Type B pancreatic cell (in vitro differentiated cells): ENCODE measurements around the gene ZBTB33. TPM values are rescaled to one million over a fixed set of nuclear protein-coding genes. Genes with fewer than 3 reads are reported as not detected.

Experiments
- DNase-seq: peaks from one replicate; pipeline ENCODE4 v3.0.0; 2021; ENCODE audit warnings: mixed read lengths; ENCODE audit not compliant: unreplicated experiment; ENCODE audit errors: extremely low spot score
- H3K27ac Mint-ChIP-seq: 2 replicates; pipeline ENCODE4 v1.8.0; 2021; ENCODE audit warnings: mild to moderate bottlenecking, mixed read lengths
- H3K27me3 Mint-ChIP-seq: 2 replicates; pipeline ENCODE4 v1.8.0; 2021; ENCODE audit warnings: mixed read lengths
- H3K36me3 Mint-ChIP-seq: 2 replicates; pipeline ENCODE4 v1.8.0; 2021; ENCODE audit warnings: mixed read lengths
- H3K4me1 Mint-ChIP-seq: one replicate; pipeline ENCODE4 v1.8.0; 2021; ENCODE audit warnings: mixed read lengths; ENCODE audit not compliant: unreplicated experiment
- H3K4me3 Mint-ChIP-seq: 2 replicates; pipeline ENCODE4 v1.8.0; 2021; ENCODE audit warnings: mild to moderate bottlenecking, mixed read lengths
- H3K9me3 Mint-ChIP-seq: 2 replicates; pipeline ENCODE4 v1.8.0; 2021; ENCODE audit warnings: mixed read lengths
- total RNA-seq: library from RNA; stranded (reverse); gene quantifications from 2 replicates; pipeline ENCODE4 v1.2.1, GENCODE V29; 2021; ENCODE audit warnings: low replicate concordance
- TF ChIP-seq, protein P1 (sequence below): fragments of 200-600 bp; sonication (generic); conservative IDR thresholded peaks from 2 replicates; pipeline ENCODE4 v1.5.0; 2021; ENCODE audit warnings: antibody characterized with exemption, mild to moderate bottlenecking

Gene ZBTB33
- total RNA-seq, 1 donor from 2014 or later: 25.7 TPM

- no peak for DNase-seq
- no peak overlapping the region for H3K27ac Mint-ChIP-seq
- H3K36me3 Mint-ChIP-seq: no peaks in the 10 kb centered on the region
- H3K4me1 Mint-ChIP-seq: no peaks in the 10 kb centered on the region
- no peaks in the 10 kb centered on the region for H3K9me3 Mint-ChIP-seq
- H3K27me3 Mint-ChIP-seq: no peaks in the 10 kb centered on the region
- H3K4me3 Mint-ChIP-seq: no peak overlapping the region
- TF ChIP-seq, protein P1, sequence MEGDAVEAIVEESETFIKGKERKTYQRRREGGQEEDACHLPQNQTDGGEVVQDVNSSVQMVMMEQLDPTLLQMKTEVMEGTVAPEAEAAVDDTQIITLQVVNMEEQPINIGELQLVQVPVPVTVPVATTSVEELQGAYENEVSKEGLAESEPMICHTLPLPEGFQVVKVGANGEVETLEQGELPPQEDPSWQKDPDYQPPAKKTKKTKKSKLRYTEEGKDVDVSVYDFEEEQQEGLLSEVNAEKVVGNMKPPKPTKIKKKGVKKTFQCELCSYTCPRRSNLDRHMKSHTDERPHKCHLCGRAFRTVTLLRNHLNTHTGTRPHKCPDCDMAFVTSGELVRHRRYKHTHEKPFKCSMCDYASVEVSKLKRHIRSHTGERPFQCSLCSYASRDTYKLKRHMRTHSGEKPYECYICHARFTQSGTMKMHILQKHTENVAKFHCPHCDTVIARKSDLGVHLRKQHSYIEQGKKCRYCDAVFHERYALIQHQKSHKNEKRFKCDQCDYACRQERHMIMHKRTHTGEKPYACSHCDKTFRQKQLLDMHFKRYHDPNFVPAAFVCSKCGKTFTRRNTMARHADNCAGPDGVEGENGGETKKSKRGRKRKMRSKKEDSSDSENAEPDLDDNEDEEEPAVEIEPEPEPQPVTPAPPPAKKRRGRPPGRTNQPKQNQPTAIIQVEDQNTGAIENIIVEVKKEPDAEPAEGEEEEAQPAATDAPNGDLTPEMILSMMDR: no peak
Measured at GRCh38 chrX:120281021-120281624, 30.5 kb downstream of the ZBTB33 start.

GRCh38 chrX:120281761-120282160 is 31.1 kb downstream of the ZBTB33 start:
- Mint-ChIP-seq H3K27me3 (no peaks in the 10 kb centered on the region), H3K4me3 (no peak overlapping the region), H3K9me3 (no peaks in the 10 kb centered on the region), H3K27ac (no peak overlapping the region), H3K36me3 (no peaks in the 10 kb centered on the region), H3K4me1 (no peaks in the 10 kb centered on the region)
- no peak for DNase-seq
- TF ChIP-seq, protein P1: no peak

DNA sequence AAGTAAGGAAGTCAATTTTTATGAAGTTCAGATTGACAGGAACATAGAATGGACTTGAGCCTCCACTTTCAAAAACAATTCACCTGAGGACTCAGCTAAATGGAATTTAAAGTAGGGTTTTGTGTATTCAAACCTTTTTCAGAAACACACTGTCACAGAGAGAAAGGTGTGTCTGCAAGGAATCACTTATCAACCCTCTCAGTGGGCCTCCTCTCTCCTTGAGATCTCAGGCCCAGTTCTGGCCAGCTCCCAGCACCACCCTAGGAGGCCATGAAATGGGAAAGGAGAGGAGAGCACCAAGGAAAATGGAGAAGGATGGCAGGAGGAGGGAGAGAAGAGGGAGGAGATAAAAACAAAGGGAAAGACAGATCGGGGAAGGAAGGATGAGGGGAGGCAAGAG is 32.1 kb downstream of the ZBTB33 start:
- H3K4me1 Mint-ChIP-seq: no peaks in the 10 kb centered on the region
- TF ChIP-seq, protein P1: no peak
- no peak overlapping the region for H3K4me3 Mint-ChIP-seq
- H3K27ac Mint-ChIP-seq: peak overlapping the region; percentile 82
- no peaks in the 10 kb centered on the region for H3K27me3 Mint-ChIP-seq
- H3K36me3 Mint-ChIP-seq: no peaks in the 10 kb centered on the region
- H3K9me3 Mint-ChIP-seq: no peaks in the 10 kb centered on the region
- no peak for DNase-seq

- no peak overlapping the region for H3K27ac Mint-ChIP-seq
- no peaks in the 10 kb centered on the region for H3K9me3 Mint-ChIP-seq
- H3K36me3 Mint-ChIP-seq: no peaks in the 10 kb centered on the region
- H3K27me3 Mint-ChIP-seq: no peaks in the 10 kb centered on the region
- TF ChIP-seq, protein P1: no peak
- H3K4me3 Mint-ChIP-seq: no peak overlapping the region
- no peaks in the 10 kb centered on the region for H3K4me1 Mint-ChIP-seq
- no peak for DNase-seq
Measured at GRCh38 chrX:120286733-120287512, 36.3 kb downstream of the ZBTB33 start.

DNA sequence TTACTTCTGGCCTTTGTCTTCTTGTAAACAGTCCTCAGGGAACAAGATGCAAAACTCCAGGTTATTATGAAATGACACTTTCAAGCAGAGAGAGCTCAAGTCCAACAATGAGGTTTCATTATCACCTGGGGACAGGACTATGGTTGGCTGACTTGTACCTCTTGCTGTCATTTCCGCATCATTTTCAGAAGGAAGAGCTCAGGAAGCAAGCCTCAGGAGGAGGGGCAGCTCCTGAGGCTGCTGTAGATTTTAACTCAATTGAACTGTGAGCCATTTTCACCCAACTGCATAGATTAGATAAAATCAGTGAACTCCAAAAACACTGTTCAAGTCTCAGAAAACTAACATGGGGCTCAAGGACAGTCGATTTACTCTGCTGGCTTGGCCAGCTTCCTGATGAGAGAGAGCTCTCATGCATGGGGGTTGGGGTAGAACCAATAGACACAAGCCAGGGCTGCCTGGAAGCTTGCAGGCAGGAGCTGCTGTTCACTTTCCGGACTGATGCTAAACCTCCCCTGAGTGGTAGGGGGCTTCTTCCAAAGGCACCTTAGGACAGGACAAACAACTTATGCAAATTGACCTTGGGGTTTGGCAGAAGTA is 37.0 kb downstream of the ZBTB33 start:
- Mint-ChIP-seq H3K27me3 (no peaks in the 10 kb centered on the region), H3K9me3 (no peaks in the 10 kb centered on the region), H3K4me3 (no peak overlapping the region), H3K4me1 (no peaks in the 10 kb centered on the region), H3K36me3 (no peaks in the 10 kb centered on the region), H3K27ac (no peak overlapping the region)
- TF ChIP-seq, protein P1: no peak
- no peak for DNase-seq
